Measurements from ENCODE around the gene STAT5A. TPM values are rescaled to one million over a fixed set of nuclear protein-coding genes. Genes with fewer than 3 reads are reported as not detected.
"Not testable (repeated sequence)": the region's sequence is repeated elsewhere in the genome, so short reads cannot be mapped to it uniquely, and the experiment has no call there.

Gene STAT5A
- polyA plus RNA-seq, 3 donors from 2014 or later: 33.2 to 62.9 (median 38.2) TPM

DNA sequence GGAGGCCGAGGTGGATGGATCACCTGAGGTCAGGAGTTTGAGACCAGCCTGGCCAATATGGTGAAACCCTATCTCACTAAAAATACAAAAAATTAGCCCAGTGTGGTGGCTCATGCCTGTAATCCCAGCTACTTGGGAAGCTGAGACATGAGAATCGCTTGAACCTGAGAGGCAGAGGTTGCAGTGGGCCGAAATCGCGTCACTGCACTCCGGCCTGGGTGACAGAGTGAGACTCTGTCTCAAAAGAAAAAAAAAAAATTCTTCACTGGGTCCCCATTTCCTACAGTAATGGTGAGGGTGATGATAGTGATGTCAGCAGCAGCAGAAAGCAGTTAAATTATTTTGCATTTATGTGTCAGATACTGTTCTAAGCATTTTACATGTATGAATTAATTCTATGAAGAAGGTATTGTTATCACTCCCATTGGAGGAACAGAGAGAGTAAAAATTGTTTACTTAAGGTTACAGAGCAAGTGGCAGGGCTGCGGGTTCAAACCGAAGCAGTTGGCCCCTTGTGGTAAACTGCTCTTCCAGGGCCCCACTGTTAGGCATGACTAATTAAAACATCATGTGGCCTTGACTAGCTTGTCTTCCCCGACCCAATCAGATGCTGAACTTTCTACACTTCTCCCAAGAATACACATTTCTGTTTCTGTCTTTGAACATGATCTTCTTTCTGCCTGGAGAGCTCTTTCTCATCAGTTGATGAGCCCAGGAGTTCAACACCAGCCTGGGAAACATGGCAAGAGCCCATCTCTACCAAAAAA, 54.1 kb downstream of the STAT5A start:
- Mint-ChIP-seq H3K4me3 (peak overlapping the region in 2 of 5 donors; percentile 14 to 70), H3K36me3 (peaks cover 32 to 55% (median 36%) of the 10 kb centered on the region in 3 donors), H3K9me3 (no peaks in the 10 kb centered on the region), H3K4me1 (peaks cover 27 to 43% of the 10 kb centered on the region in 2 donors), H3K27ac (peak overlapping the region; percentile 17 to 86 (median 78)), H3K27me3 (ENCODE audit: low read depth in 3 of 3) (peaks cover 0 to 3% (median 0%) of the 10 kb centered on the region in 3 donors)
- DNase-seq: peak in 1 of 3 donors; percentile 17

- Mint-ChIP-seq H3K36me3 (peaks cover 24 to 45% (median 30%) of the 10 kb centered on the region in 3 donors), H3K27ac (peak overlapping the region in 3 of 6 donors; percentile 7 to 54 (median 22)), H3K4me1 (peaks cover 36 to 60% of the 10 kb centered on the region in 2 donors)
Observed at GRCh38 chr17:42345396-42346073, 57.2 kb downstream of the STAT5A start.

DNA sequence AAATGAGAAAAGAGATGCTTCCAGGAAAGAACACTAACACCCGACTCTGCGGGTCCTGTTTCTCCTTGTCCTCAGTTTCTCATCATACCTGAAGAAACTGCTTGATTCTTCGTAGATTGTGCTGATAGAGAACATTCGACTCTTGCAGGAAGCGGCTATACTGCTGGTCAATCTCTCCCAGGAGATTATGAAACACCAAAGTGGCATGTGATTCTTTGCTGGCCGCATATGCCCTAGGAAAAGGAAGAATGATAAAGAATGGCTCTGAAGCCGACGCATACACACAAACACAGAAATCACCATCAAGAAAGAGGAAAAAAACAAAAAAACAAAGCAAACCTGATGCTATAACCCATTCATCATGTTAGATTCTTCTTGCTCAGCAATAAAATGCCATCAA, 58.2 kb downstream of the STAT5A start:
- peaks cover 15 to 36% (median 30%) of the 10 kb centered on the region in 3 donors for H3K36me3 Mint-ChIP-seq
- H3K9me3 Mint-ChIP-seq: no peaks in the 10 kb centered on the region
- H3K4me1 Mint-ChIP-seq: peaks cover 27 to 50% of the 10 kb centered on the region in 2 donors
- H3K27me3 Mint-ChIP-seq (ENCODE audit: low read depth in 3 of 3): peaks cover 0 to 3% (median 0%) of the 10 kb centered on the region in 3 donors
- DNase-seq: no peak
- no peak overlapping the region for H3K4me3 Mint-ChIP-seq
- no peak overlapping the region for H3K27ac Mint-ChIP-seq

More at GRCh38 chr17:42345396-42346073, 57.2 kb downstream of the STAT5A start:
- Mint-ChIP-seq H3K4me3 (no peak overlapping the region), H3K27me3 (ENCODE audit: low read depth in 3 of 3) (no peaks in the 10 kb centered on the region), H3K9me3 (no peaks in the 10 kb centered on the region)
- no peak for DNase-seq

DNA sequence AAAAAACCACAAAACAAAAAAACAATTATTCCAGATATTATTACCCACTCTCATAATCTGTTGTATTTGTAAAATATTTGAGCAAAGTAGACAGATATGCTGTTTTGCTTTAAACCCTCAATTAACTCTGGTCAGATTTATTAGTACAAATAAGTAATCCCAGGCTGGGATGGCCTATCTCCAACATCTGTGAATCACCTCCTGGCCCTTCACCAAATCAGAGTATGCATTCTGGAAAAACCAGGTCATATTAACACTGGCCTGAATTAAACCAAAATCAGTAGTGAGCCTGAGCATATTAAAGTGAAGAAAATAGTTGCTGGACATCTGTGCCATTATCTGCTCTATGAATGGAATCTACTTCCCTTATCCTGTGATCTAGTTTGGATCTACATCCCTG, 58.9 kb downstream of the STAT5A start:
- peaks cover 15 to 36% (median 30%) of the 10 kb centered on the region in 3 donors for H3K36me3 Mint-ChIP-seq
- H3K27ac Mint-ChIP-seq: peak overlapping the region in 4 of 6 donors; percentile 0 to 39 (median 28)
- H3K27me3 Mint-ChIP-seq (ENCODE audit: low read depth in 3 of 3): peaks cover 0 to 3% (median 0%) of the 10 kb centered on the region in 3 donors
- no peak for DNase-seq
- no peak overlapping the region for H3K4me3 Mint-ChIP-seq
- no peaks in the 10 kb centered on the region for H3K9me3 Mint-ChIP-seq
- peaks cover 27 to 45% of the 10 kb centered on the region in 2 donors for H3K4me1 Mint-ChIP-seq

DNA sequence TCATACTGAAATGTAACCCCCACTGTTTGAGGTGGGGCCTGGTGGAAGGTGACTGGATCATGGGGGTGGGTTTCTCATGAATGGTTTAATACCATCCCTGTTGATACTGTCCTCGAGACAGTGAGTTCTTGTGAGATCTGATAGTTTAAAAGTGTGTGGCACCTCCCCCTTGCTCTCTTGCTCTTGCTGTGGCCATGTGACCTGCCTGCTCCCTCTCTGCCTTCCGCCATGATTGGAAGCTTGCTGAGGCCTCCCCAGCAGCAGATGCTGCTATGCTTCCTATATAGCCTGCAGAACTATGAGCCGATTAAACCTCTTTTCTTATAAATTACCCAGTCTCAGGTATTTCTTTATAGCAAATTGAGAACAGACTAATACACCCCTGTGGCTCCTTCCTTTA, 59.3 kb downstream of the STAT5A start:
- H3K4me1 Mint-ChIP-seq: peaks cover 28 to 45% of the 10 kb centered on the region in 2 donors

DNA sequence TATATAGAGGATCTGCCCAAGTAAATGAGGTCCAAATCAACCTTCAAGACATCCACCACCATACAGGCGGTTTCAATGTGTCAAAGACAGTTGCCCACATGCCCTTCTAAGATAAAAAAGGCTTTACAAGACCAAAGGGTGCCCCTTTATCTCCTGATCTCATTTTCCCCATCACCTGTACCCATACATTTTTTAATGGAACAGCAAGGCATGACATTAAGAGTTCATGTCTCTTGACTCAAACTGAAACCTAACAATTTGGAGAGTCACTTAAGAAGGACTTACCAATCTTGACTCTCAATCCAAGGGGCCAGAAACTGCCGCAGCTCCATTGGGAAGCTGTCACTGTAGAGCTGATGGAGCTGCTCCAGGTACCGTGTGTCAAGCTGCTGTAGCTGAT, 59.8 kb downstream of the STAT5A start:
- Mint-ChIP-seq H3K27ac (peak overlapping the region in 2 of 6 donors; percentile 15 to 65), H3K4me1 (peaks cover 26 to 45% of the 10 kb centered on the region in 2 donors), H3K27me3 (ENCODE audit: low read depth in 3 of 3) (peaks cover 0 to 3% (median 0%) of the 10 kb centered on the region in 3 donors), H3K36me3 (peaks cover 15 to 31% (median 25%) of the 10 kb centered on the region in 3 donors), H3K4me3 (no peak overlapping the region), H3K9me3 (no peaks in the 10 kb centered on the region)
- DNase-seq: no peak

More for the DNA sequence above, 59.3 kb downstream of the STAT5A start:
- peak overlapping the region in 4 of 6 donors; percentile 0 to 39 (median 28) for H3K27ac Mint-ChIP-seq
- H3K9me3 Mint-ChIP-seq: no peaks in the 10 kb centered on the region
- no peak for DNase-seq
- peaks cover 0 to 3% (median 0%) of the 10 kb centered on the region in 3 donors for H3K27me3 Mint-ChIP-seq (ENCODE audit: low read depth in 3 of 3)
- H3K4me3 Mint-ChIP-seq: no peak overlapping the region
- H3K36me3 Mint-ChIP-seq: peaks cover 15 to 33% (median 26%) of the 10 kb centered on the region in 3 donors

DNA sequence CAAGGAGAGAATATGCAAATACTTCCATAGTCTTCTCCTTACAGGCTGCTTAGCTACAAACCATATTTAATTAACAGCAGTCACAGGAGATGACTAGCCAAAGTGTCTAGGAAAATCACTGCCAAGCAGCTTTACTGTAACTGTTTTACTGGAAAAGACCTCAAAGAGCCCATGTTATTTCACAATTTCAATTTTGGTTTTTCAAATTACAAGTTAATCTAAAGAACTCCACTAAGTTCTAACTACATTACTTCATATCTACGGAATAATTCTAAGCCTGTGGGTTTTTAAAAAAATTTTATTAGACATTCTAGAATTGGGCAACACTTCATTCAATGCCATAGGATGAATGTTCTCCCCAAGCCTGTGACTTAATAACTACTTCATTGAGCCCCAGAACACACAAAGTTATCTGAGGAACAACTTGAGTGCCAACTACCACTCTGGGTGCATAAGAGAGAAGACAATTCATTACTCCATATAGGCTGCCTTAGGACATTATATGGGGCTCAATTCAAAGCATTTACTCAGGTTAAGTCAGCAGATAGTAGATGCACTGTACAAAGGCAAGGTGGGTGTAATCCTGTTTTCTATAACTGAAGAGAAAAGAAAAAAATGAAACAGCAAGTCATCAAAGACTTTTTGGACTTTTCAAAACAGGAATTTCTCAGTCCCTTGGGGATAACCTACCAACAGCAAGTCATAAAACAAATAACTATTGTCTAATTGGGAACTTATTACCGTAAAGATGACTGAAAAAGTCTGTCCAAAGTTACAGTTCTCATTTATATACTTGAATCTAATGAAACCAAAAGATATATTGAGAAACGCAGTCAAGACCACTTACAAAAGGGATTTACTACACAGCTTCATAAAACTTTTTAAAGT, 66.9 kb downstream of the STAT5A start:
- no peak for DNase-seq
- Mint-ChIP-seq H3K27ac (peak overlapping the region in 2 of 6 donors; percentile 6 to 19), H3K4me1 (peaks cover 28 to 59% of the 10 kb centered on the region in 2 donors), H3K9me3 (no peaks in the 10 kb centered on the region), H3K4me3 (no peak overlapping the region), H3K27me3 (ENCODE audit: low read depth in 3 of 3) (peaks cover 0 to 3% (median 0%) of the 10 kb centered on the region in 3 donors), H3K36me3 (no peaks in the 10 kb centered on the region)

DNA sequence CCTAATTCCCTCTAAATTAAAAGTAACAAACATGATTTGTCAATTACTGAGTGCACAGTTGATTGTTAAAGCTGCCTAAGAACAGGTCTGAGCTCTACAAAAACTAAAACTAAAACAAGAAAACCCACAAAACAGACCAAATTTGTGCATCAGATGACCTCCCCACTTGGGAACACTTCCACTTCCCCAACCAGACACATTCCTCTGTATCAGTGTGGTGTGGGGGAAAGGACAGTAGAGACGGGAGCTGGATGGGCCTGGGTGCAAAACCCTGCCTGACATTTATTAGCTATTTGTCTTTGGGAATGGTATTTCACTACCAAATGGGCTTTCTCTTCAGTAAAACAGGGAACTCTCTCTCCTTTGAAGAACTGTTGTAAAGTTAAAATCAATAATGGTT, 70.1 kb downstream of the STAT5A start:
- H3K9me3 Mint-ChIP-seq: no peaks in the 10 kb centered on the region
- no peak overlapping the region for H3K4me3 Mint-ChIP-seq
- no peaks in the 10 kb centered on the region for H3K27me3 Mint-ChIP-seq (ENCODE audit: low read depth in 3 of 3)
- peak overlapping the region in 3 of 6 donors; percentile 57 to 65 (median 64) for H3K27ac Mint-ChIP-seq
- H3K4me1 Mint-ChIP-seq: peaks cover 50 to 78% of the 10 kb centered on the region in 2 donors
- no peak for DNase-seq
- no peaks in the 10 kb centered on the region for H3K36me3 Mint-ChIP-seq

DNA sequence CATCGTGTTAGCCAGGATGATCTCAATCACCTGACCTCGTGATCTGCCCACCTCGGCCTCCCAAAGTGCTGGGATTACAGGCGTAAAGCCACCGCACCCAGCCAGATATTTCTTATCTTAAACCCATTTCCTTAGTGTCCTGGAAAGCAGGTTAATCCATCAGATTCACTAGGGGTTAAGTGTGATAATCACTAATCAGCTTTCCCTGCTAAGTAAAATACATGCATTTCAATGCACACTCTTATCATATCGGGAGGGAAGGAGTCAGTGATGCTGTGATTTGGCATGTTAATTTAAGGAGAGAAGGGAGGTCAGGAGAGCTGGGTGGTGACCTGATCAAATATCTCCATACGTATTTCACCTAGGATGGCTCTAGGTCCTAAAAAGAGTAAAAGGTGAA, 70.8 kb downstream of the STAT5A start:
- Mint-ChIP-seq H3K27me3 (ENCODE audit: low read depth in 3 of 3) (peaks cover 0 to 1% (median 0%) of the 10 kb centered on the region in 3 donors), H3K27ac (peak overlapping the region in 4 of 6 donors; percentile 15 to 72 (median 32)), H3K4me3 (peak overlapping the region in 3 of 5 donors; percentile 12 to 29 (median 29)), H3K36me3 (no peaks in the 10 kb centered on the region), H3K4me1 (peaks cover 54 to 80% of the 10 kb centered on the region in 2 donors), H3K9me3 (no peaks in the 10 kb centered on the region)
- DNase-seq: no peak

- peaks cover 66 to 83% of the 10 kb centered on the region in 2 donors for H3K4me1 Mint-ChIP-seq
- not testable (repeated sequence) for H3K36me3 Mint-ChIP-seq; H3K27me3 Mint-ChIP-seq (ENCODE audit: low read depth in 3 of 3); H3K9me3 Mint-ChIP-seq; DNase-seq
- peak overlapping the region in 3 of 5 donors; percentile 21 to 61 (median 41) for H3K4me3 Mint-ChIP-seq
- peak overlapping the region in 5 of 6 donors; percentile 76 to 85 (median 77) for H3K27ac Mint-ChIP-seq
Observed at GRCh38 chr17:42360388-42360787, 72.1 kb downstream of the STAT5A start.
